ENCODE measurements around the gene CCDC12. TPM values are rescaled to one million over a fixed set of nuclear protein-coding genes. Genes with fewer than 3 reads are reported as not detected.
A peak's percentile ranks its signal among the peaks of the same experiment; 100 is the strongest.

CCDC12 gene
- total RNA-seq, 6 experiments from 2014 or later: 14.6 to 24.2 (median 17.0) TPM

DNA sequence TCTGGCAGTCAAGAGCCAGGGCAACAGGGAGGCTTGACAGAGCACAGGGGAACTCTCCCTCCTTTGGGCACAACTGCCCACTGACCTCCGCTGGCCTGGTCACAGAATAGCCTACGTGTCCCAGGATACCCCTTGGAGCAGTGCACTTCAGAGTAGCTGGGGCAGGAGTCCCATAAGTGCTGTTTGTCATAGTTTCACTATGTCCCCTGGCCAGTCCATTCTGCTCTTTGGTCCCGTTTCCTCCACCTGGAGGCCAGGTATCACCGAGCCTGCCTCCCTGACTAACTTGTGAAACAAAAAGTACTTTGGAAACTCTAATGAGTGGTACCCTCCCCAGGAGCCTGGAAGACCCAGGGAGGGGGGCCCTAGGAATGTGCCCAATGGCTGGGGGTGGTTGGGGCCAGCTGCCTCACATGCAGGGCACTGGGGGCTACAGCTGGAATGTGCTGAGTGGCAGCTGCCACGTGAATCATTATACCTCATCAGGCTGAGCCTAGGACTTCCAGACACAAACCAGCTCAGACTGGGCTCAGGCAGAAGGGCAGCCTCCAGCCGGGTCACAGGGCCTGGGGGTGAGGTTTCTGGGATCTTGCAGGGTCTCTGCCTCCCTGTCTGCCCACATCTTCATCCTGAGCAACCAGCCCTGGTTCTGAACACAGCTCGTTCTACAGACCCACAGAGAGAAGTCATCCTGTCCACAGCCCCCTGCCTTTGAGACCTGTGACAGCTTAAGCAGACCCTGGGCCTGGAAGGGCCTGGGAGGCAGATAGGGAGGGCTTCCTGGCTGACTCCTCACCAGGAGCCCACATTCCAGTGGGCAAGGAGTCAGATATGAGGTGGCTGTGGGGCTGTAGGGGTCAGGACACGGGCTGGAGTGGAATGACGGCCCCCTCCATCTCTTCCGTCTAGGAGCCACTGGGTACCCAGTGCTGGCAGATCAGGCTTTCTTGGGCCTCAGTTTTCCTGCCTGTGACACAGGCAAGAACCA is 99.9 kb downstream of the CCDC12 start:
- intact Hi-C loops (cut with DNase I): no loop called here
- Histone ChIP-seq H3K4me1 (peaks cover 0 to under 1% (median 0%) of the 10 kb centered on the region in 4 donors), H3K9me3 (no peaks in the 10 kb centered on the region)

DNA sequence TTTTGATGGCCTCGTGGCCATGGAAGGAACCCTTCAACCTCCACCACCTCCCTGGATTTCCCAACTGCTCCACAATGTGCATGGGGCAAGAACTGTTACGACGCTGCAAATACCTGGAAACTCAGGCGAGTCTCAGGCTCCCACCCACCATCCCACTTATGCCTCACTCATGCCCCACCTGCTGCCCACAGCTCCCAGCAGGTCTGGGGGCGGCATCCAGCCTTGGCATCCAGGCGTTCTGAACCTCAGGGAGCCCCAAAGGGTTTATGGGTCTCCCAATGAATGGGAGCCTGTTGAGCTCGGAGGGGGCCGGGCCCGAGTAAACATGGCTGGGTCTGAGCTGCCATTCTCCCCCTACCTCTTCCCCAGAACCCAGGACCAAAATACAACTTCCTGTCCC is 101.0 kb downstream of the CCDC12 start:
- Histone ChIP-seq H3K36me3 (no peaks in the 10 kb centered on the region), H3K27ac (no peak overlapping the region), H3K9me3 (no peaks in the 10 kb centered on the region), H3K27me3 (no peaks in the 10 kb centered on the region), H3K4me1 (no peaks in the 10 kb centered on the region), H3K4me3 (no peak overlapping the region)
- 100% methylated on average over 2 of the region's 9 CpGs for WGBS (ENCODE audit: insufficient coverage, low coverage, low lambda C conversion rate, missing lambda C conversion rate)
- no peak for TF ChIP-seq POLR2A (IDR thresholded peaks at IDR 0.05)
- TF ChIP-seq, protein P1, sequence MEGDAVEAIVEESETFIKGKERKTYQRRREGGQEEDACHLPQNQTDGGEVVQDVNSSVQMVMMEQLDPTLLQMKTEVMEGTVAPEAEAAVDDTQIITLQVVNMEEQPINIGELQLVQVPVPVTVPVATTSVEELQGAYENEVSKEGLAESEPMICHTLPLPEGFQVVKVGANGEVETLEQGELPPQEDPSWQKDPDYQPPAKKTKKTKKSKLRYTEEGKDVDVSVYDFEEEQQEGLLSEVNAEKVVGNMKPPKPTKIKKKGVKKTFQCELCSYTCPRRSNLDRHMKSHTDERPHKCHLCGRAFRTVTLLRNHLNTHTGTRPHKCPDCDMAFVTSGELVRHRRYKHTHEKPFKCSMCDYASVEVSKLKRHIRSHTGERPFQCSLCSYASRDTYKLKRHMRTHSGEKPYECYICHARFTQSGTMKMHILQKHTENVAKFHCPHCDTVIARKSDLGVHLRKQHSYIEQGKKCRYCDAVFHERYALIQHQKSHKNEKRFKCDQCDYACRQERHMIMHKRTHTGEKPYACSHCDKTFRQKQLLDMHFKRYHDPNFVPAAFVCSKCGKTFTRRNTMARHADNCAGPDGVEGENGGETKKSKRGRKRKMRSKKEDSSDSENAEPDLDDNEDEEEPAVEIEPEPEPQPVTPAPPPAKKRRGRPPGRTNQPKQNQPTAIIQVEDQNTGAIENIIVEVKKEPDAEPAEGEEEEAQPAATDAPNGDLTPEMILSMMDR (IDR thresholded peaks at IDR 0.05): no peak
- intact Hi-C loops (cut with DNase I): no loop called here
- no peak for ATAC-seq
- DNase-seq: no peak

More for the DNA sequence above, 99.9 kb downstream of the CCDC12 start:
- ATAC-seq: no peak
- no peaks in the 10 kb centered on the region for H3K36me3 ChIP-seq
- H3K27me3 ChIP-seq: no peaks in the 10 kb centered on the region
- DNase-seq: no peak
- WGBS (ENCODE audit: insufficient coverage, low coverage, low lambda C conversion rate, missing lambda C conversion rate): 75% methylated on average over 3 of the region's 10 CpGs
- no peak overlapping the region for H3K4me3 ChIP-seq
- H3K27ac ChIP-seq: no peak overlapping the region
- TF ChIP-seq POLR2A (IDR thresholded peaks at IDR 0.05): no peak
- TF ChIP-seq, protein P1 (IDR thresholded peaks at IDR 0.05): no peak

GRCh38 chr3:46874430-46874829 is 102.1 kb downstream of the CCDC12 start:
- TF ChIP-seq POLR2A (IDR thresholded peaks at IDR 0.05): no peak
- TF ChIP-seq, protein P1 (IDR thresholded peaks at IDR 0.05): no peak
- Histone ChIP-seq H3K4me1 (peaks cover 0 to 3% (median under 1%) of the 10 kb centered on the region in 4 donors), H3K36me3 (no peaks in the 10 kb centered on the region), H3K4me3 (no peak overlapping the region), H3K9me3 (no peaks in the 10 kb centered on the region), H3K27ac (peak overlapping the region in 1 of 3 donors; percentile 28), H3K27me3 (no peaks in the 10 kb centered on the region)
- WGBS (ENCODE audit: insufficient coverage, low coverage, low lambda C conversion rate, missing lambda C conversion rate): 49% methylated on average over 7 of the region's 18 CpGs
- DNase-seq: no peak
- intact Hi-C loops (cut with DNase I): no loop called here
- no peak for ATAC-seq

DNA sequence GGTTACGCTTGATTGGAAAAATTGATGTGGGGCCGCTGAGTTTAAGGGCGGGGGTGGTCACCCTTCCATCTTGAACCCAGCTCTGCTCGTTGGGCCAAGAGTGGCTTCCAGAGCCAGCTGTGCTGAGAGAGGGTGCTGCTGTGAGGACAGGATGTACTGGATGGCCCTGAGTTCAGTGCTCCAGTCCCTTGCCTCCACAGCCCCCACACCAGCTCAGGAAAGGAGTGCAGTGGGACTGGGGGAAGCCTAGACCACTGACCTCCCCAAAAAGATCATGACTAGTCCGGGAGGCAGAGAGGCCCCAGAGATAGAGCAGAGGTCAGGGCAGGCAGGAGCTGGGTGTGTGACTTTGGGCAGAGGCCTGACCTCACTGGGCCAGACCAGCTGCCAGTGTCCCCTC is 103.0 kb downstream of the CCDC12 start:
- intact Hi-C loops (cut with DNase I): no loop called here
- TF ChIP-seq, protein P1 (IDR thresholded peaks at IDR 0.05): no peak
- TF ChIP-seq POLR2A (IDR thresholded peaks at IDR 0.05): no peak
- H3K4me3 ChIP-seq: no peak overlapping the region
- H3K27me3 ChIP-seq: no peaks in the 10 kb centered on the region
- H3K4me1 ChIP-seq: peaks cover 0 to 11% (median 6%) of the 10 kb centered on the region in 4 donors
- H3K27ac ChIP-seq: no peak overlapping the region
- H3K36me3 ChIP-seq: no peaks in the 10 kb centered on the region
- DNase-seq (no peak), ATAC-seq (peak in 1 of 4 donors; percentile 3)
- 0% methylated on average over 1 of the region's 5 CpGs for WGBS (ENCODE audit: insufficient coverage, low coverage, low lambda C conversion rate, missing lambda C conversion rate)
- no peaks in the 10 kb centered on the region for H3K9me3 ChIP-seq

Small RNAs within 50 kb of the gene (small RNA-seq; reads per million reads assigned to genes)
- 0 reads per million in 2 experiments for gene AC109583.2

Other genes with a start within 250 kb of the CCDC12 start
- gene MYL3, start 113.3 kb downstream of the CCDC12 start, total RNA-seq: 1 to 10 TPM in 3 of 6 experiments, under 1 TPM in 3; 0.37 to 2.0 (median 1.00) TPM
- gene PTH1R, start 99.0 kb downstream of the CCDC12 start, total RNA-seq: 10 to 100 TPM in 5 of 6 experiments, 1 to 10 TPM in 1; 6.1 to 32.5 (median 16.0) TPM
- 10 to 100 TPM in 5 of 6 experiments, 1 to 10 TPM in 1; 8.9 to 11.7 (median 10.8) TPM for gene NBEAL2, start 2.9 kb upstream of the CCDC12 start, total RNA-seq
- 10 to 100 TPM; 20.3 to 27.0 (median 21.9) TPM for gene SETD2, start 187.4 kb upstream of the CCDC12 start, total RNA-seq